Neural crest cell (in vitro differentiated cells): ENCODE data around the gene TMEM125. TPM values are rescaled to one million over a fixed set of nuclear protein-coding genes. Genes with fewer than 3 reads are reported as not detected.
A peak's percentile ranks its signal among the peaks of the same experiment; 100 is the strongest.

Source experiments
- DNase-seq: peaks from one replicate; pipeline ENCODE4 v3.0.0; 2021; ENCODE audit warnings: low read depth, mixed read lengths, low spot score
- H3K27ac Mint-ChIP-seq: one replicate; pipeline ENCODE4 v1.8.0; 2021; ENCODE audit warnings: mild to moderate bottlenecking, mixed read lengths; ENCODE audit not compliant: unreplicated experiment
- H3K27me3 Mint-ChIP-seq: 2 replicates; pipeline ENCODE4 v1.8.0; 2021; ENCODE audit warnings: low read depth, mild to moderate bottlenecking, mixed read lengths
- H3K36me3 Mint-ChIP-seq: 2 replicates; pipeline ENCODE4 v1.8.0; 2021; ENCODE audit warnings: low read depth, mild to moderate bottlenecking, mixed read lengths
- H3K4me1 Mint-ChIP-seq: 2 replicates; pipeline ENCODE4 v1.8.0; 2021; ENCODE audit warnings: mixed read lengths
- H3K4me3 Mint-ChIP-seq: one replicate; pipeline ENCODE4 v1.8.0; 2021; ENCODE audit warnings: mild to moderate bottlenecking, mixed read lengths
- H3K9me3 Mint-ChIP-seq: 2 replicates; pipeline ENCODE4 v1.8.0; 2021; ENCODE audit warnings: mixed read lengths
- total RNA-seq: library from RNA; stranded (reverse); gene quantifications from 2 replicates; pipeline ENCODE4 v1.2.1, GENCODE V29; 2021
- TF ChIP-seq, protein P1 (sequence below): fragments of 200-600 bp; sonication (generic); conservative IDR thresholded peaks from 2 replicates; pipeline ENCODE4 v1.5.0; 2021; ENCODE audit warnings: antibody characterized with exemption, mild to moderate bottlenecking

Gene TMEM125
- total RNA-seq, 1 donor from 2014 or later = 0.14 TPM

- Mint-ChIP-seq H3K27ac (no peak overlapping the region), H3K9me3 (peaks cover 21% of the 10 kb centered on the region), H3K36me3 (peaks cover 6% of the 10 kb centered on the region), H3K4me3 (no peak overlapping the region), H3K27me3 (peaks cover 16% of the 10 kb centered on the region), H3K4me1 (no peaks in the 10 kb centered on the region)
- no peak for DNase-seq
- TF ChIP-seq, protein P1, sequence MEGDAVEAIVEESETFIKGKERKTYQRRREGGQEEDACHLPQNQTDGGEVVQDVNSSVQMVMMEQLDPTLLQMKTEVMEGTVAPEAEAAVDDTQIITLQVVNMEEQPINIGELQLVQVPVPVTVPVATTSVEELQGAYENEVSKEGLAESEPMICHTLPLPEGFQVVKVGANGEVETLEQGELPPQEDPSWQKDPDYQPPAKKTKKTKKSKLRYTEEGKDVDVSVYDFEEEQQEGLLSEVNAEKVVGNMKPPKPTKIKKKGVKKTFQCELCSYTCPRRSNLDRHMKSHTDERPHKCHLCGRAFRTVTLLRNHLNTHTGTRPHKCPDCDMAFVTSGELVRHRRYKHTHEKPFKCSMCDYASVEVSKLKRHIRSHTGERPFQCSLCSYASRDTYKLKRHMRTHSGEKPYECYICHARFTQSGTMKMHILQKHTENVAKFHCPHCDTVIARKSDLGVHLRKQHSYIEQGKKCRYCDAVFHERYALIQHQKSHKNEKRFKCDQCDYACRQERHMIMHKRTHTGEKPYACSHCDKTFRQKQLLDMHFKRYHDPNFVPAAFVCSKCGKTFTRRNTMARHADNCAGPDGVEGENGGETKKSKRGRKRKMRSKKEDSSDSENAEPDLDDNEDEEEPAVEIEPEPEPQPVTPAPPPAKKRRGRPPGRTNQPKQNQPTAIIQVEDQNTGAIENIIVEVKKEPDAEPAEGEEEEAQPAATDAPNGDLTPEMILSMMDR = no peak
Measured at GRCh38 chr1:43253876-43254275, 15.9 kb upstream of the TMEM125 start.

DNA sequence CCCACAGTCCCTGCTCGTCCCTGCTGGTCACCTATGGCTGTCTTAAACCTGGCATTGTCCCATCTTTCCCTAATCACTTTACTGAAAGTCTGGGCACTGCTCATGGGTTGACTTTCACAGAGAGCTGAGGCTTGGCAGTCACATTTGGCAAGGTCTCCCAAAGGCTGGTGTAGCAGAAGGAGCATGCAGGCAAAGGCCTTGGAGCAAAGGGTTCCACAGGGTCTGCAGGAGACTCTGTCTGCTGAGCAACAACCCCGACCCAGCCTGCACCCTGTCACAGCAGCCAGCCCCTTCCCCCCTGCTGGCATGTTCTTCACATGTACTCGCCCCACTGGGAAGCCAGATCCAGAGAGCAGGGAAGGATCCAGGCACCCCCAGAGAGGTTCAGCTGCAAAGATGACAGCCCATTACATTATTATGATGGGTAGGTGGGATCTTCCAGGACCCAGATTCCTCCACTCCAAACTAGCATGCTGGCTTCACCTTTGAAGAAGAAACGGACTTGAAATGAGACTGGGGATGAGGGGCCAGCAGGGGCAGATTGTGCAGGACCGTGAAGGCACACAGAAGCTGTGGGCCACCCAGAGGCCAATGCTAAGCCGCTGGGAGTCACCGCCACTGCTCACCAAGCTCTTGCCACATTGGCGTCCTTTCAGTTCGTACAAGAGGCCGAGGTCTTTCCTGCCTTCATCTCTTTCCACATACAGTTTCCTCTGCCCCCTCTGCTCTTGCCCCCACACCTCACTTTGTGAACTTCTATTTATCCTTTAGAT lies 14.2 kb upstream of the TMEM125 start:
- Mint-ChIP-seq H3K4me3 (no peak overlapping the region), H3K9me3 (peaks cover 19% of the 10 kb centered on the region), H3K27ac (peak overlapping the region; percentile 13), H3K27me3 (peaks cover 16% of the 10 kb centered on the region), H3K4me1 (no peaks in the 10 kb centered on the region), H3K36me3 (peaks cover 6% of the 10 kb centered on the region)
- DNase-seq = no peak
- TF ChIP-seq, protein P1 = no peak

DNA sequence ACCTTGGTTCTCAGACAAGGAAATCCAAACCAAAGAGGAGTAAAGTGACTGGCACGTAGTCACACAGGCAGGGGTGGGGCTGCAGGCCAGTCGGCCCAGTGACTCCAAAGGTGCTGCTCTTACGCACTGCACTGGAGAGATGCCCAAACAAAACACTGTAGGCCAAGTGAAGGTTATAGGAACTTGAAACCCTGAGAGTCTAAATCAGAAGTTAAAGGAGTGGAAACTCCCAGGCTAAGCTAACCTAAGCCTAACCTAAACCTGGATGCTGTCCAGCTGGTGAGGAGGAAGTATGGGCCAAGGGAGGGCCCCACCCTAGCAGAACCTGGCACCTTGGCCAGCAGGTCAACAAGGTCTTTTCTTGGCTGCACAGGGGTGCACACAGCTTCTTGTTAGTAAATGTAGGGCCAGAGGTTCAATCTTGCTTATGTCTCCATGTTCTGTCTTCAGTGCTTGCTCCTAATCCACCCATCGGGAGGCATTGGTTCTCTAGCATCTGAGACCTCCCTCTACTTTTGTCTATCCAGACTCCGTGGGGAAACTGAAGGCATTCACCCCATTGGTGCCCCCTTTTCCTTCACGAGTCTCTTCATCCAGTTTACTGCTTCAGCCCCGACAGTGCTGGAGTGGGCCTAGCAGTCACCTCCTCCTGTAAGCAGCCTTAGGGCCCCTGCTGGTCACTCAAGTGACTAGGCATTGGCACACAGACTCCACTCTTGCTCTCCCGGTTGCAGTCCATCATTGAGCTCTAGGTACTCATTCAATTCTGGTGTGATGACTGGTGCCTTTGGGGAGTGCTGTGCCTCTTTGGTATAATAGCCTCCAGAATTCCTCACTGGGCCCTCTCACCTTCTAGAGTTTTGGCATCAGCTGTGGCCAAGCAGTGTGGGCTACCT lies 12.9 kb upstream of the TMEM125 start:
- TF ChIP-seq, protein P1 = no peak
- Mint-ChIP-seq H3K4me1 (no peaks in the 10 kb centered on the region), H3K27me3 (peaks cover 16% of the 10 kb centered on the region), H3K27ac (no peak overlapping the region), H3K36me3 (peaks cover 11% of the 10 kb centered on the region), H3K9me3 (peaks cover 21% of the 10 kb centered on the region), H3K4me3 (no peak overlapping the region)
- DNase-seq = no peak

DNA sequence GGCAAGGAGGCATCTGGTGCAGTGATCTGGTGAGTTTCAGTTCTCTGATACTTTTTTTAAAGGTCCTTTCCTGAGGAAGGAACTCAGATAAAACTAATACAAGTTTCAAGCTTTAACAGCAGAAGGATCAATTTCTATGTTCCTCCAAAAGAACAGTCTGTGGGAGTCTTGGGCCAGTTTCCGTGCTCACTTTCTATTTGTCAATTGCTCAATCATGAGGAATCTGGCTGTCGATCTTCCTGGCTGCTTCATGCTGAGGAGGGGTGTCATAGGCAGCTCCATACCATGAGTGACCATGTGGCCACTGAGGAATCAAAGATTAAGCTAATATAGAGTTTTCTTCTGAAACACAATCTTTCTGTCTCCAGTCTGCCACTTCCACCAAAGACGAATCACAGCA lies 11.4 kb upstream of the TMEM125 start:
- Mint-ChIP-seq H3K9me3 (peaks cover 24% of the 10 kb centered on the region), H3K36me3 (peaks cover 16% of the 10 kb centered on the region), H3K4me3 (no peak overlapping the region), H3K27ac (no peak overlapping the region), H3K4me1 (no peaks in the 10 kb centered on the region), H3K27me3 (peaks cover 10% of the 10 kb centered on the region)
- TF ChIP-seq, protein P1 = no peak
- DNase-seq = no peak

DNA sequence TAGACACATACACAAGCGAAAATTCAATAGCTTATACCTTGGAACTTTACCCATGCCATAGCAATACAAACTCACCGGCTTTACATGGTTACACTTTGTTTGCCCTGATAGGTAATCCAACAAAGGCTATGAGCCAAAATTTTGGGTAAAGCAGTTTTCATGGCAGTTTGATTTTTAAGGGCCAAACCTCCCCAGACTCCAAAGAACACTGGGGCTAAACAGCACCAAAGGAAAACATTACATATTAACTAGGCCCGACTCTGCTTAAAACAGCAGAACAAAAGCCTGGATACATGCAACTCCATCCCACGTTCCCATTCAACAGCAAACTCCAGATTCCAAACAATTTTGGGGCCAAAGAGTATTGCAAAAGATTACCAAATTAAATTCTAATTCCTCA lies 4.4 kb upstream of the TMEM125 start:
- H3K27ac Mint-ChIP-seq = no peak overlapping the region
- no peak for DNase-seq
- H3K9me3 Mint-ChIP-seq = peaks cover 23% of the 10 kb centered on the region
- no peaks in the 10 kb centered on the region for H3K4me1 Mint-ChIP-seq
- TF ChIP-seq, protein P1 = no peak
- H3K4me3 Mint-ChIP-seq = no peak overlapping the region
- peaks cover 15% of the 10 kb centered on the region for H3K36me3 Mint-ChIP-seq
- H3K27me3 Mint-ChIP-seq = peaks cover 8% of the 10 kb centered on the region
